Measurements from ENCODE around the gene ACVR1B.

Gene ACVR1B

GRCh38 chr12:51994539-51994820, 43.0 kb downstream of the ACVR1B start:
- no peak for DNase-seq (ENCODE audit: low read depth)
- TF ChIP-seq CTCF (IDR thresholded peaks at IDR 0.05; ENCODE audit: control insufficient read depth, insufficient read depth, low read depth, low read length, missing control alignments): no peak
- no peak overlapping the region for H3K4me3 ChIP-seq (ENCODE audit: control insufficient read depth, low read depth, low read length)

- H3K4me3 ChIP-seq (ENCODE audit: control insufficient read depth, low read depth, low read length): no peak overlapping the region
- DNase-seq (ENCODE audit: low read depth): peak; percentile 13
- TF ChIP-seq CTCF (IDR thresholded peaks at IDR 0.05; ENCODE audit: control insufficient read depth, insufficient read depth, low read depth, low read length, missing control alignments): no peak
Observed at GRCh38 chr12:51994959-51995358, 43.5 kb downstream of the ACVR1B start.

- H3K4me3 ChIP-seq (ENCODE audit: control insufficient read depth, low read depth, low read length): no peak overlapping the region
- no peak for DNase-seq (ENCODE audit: low read depth)
- no peak for TF ChIP-seq CTCF (IDR thresholded peaks at IDR 0.05; ENCODE audit: control insufficient read depth, insufficient read depth, low read depth, low read length, missing control alignments)
Observed at GRCh38 chr12:51997136-51997535, 45.6 kb downstream of the ACVR1B start.

DNA sequence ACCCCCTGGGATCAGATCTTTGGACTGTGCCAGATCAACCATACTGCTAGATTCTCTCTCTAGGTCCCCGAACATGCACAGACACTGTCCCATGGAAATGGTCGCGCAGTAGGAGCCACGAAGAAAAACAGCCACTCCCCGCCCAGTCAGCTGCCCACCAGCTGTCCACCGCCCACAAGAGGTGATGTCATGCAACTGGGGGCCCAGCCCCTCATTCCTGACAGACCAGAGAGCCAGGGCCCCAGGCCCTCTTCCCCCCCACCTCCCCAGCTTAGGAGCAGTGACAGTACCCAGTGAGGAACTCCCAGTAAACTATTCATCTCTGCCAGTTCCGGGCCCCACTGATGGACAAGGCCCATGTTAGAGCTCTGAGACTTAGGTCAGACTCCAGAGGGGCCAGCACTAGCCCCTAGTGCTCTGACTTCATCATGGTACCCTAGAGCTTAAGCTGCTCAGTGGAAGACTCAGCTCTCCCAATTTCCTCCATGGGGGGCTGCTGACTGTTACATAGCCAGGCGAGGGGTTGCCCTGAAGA, 51.6 kb downstream of the ACVR1B start:
- no peak for TF ChIP-seq CTCF (IDR thresholded peaks at IDR 0.05; ENCODE audit: control insufficient read depth, insufficient read depth, low read depth, low read length, missing control alignments)

GRCh38 chr12:52003591-52003990, 52.1 kb downstream of the ACVR1B start:
- H3K4me3 ChIP-seq (ENCODE audit: control insufficient read depth, low read depth, low read length): no peak overlapping the region
- no peak for DNase-seq (ENCODE audit: low read depth)
- TF ChIP-seq CTCF (IDR thresholded peaks at IDR 0.05; ENCODE audit: control insufficient read depth, insufficient read depth, low read depth, low read length, missing control alignments): no peak

More for the DNA sequence above, 51.6 kb downstream of the ACVR1B start:
- DNase-seq (ENCODE audit: low read depth): no peak
- H3K4me3 ChIP-seq (ENCODE audit: control insufficient read depth, low read depth, low read length): no peak overlapping the region

- no peak for DNase-seq (ENCODE audit: low read depth)
- peak; percentile 87 for TF ChIP-seq CTCF (IDR thresholded peaks at IDR 0.05; ENCODE audit: control insufficient read depth, insufficient read depth, low read depth, low read length, missing control alignments)
- no peak overlapping the region for H3K4me3 ChIP-seq (ENCODE audit: control insufficient read depth, low read depth, low read length)
Observed at GRCh38 chr12:52004042-52004648, 52.6 kb downstream of the ACVR1B start.
